ENCODE results near the gene LRSAM1.

DNA sequence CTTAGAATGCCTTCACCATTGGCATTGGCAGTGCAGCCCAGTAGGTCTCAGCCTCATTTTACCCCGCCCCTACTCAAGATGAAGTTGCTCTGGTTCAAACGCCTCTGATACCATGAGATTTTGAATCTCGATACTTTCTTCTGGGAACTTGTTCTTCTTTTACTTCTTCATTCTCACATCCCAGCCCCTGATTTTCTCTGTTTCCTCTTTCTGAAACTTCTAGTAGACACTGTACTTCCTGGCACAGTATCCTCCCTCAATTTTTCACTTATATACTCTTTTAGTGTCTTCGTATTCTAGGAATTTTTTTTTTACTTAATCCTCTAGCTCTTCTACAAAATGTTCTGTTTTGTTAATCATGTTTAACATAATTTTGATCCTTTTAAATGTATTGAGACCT, 40.2 kb upstream of the LRSAM1 start:
- TF ChIP-seq, protein P1, sequence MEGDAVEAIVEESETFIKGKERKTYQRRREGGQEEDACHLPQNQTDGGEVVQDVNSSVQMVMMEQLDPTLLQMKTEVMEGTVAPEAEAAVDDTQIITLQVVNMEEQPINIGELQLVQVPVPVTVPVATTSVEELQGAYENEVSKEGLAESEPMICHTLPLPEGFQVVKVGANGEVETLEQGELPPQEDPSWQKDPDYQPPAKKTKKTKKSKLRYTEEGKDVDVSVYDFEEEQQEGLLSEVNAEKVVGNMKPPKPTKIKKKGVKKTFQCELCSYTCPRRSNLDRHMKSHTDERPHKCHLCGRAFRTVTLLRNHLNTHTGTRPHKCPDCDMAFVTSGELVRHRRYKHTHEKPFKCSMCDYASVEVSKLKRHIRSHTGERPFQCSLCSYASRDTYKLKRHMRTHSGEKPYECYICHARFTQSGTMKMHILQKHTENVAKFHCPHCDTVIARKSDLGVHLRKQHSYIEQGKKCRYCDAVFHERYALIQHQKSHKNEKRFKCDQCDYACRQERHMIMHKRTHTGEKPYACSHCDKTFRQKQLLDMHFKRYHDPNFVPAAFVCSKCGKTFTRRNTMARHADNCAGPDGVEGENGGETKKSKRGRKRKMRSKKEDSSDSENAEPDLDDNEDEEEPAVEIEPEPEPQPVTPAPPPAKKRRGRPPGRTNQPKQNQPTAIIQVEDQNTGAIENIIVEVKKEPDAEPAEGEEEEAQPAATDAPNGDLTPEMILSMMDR (IDR thresholded peaks at IDR 0.05) = no peak
- TF ChIP-seq EZH2 (IDR thresholded peaks at IDR 0.05) = no peak
- no peak for TF ChIP-seq EZH2phosphoT487 (IDR thresholded peaks at IDR 0.05)
